GM19324 (cell line): ENCODE results near the gene GRK5.
"Not testable (repeated sequence)": the region's sequence is repeated elsewhere in the genome, so short reads cannot be mapped to it uniquely, and the experiment has no call there.

Experiments
- ATAC-seq: cut with Tn5 transposase; IDR thresholded peaks from one replicate; pipeline ENCODE4 v1.9.1; 2021; ENCODE audit warnings: mild to moderate bottlenecking, moderate library complexity; ENCODE audit not compliant: unreplicated experiment, low FRiP score

Gene GRK5

DNA sequence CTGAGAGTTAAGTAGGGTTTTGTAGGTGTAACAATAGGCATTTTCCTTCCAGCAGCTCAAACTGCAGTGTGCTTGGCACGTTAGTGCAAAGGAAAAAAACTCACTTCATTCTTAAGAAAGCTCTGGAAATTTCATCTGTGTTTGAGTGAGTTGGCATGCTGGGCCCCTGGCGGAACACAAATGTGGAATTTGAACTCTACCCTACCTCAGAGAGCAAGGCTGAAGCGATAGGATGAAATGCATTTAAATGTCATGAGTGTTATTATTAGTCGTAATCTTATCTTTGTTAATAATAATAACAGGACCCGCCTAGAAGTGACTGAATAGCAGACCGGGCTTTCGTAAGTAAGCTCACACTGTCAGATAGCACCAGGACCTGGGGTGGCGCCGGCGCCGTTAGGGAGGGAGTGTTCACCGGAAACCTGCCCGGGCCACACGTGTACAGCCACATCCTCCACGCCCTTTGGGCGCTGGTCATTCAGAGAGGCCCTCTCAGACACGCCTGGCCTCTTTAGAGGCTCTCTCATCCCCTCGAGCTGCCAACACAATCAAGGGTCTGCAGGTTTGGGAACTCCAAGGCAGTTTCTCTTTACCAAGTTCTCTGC lies 63.5 kb downstream of the GRK5 start:
- ATAC-seq = peak; percentile 74

DNA sequence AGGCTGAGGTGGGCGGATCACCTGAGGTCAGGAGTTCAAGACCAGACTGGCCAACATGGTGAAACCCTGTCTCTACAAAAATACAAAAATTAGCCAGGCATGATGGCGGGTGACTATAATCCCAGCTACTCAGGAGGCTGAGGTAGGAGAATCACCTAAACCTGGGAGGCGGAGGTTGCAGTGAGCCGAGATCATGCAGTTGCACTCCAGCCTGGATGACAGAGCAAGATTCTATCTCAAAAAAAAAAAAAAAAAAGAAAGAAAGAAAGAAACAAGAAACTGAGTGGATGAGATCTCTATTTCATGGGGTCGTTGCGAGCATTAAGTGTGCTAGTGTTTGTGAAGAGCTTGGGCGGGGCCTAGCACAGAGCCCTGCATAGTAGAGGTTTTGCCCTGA lies 65.0 kb downstream of the GRK5 start:
- not testable (repeated sequence) for ATAC-seq

DNA sequence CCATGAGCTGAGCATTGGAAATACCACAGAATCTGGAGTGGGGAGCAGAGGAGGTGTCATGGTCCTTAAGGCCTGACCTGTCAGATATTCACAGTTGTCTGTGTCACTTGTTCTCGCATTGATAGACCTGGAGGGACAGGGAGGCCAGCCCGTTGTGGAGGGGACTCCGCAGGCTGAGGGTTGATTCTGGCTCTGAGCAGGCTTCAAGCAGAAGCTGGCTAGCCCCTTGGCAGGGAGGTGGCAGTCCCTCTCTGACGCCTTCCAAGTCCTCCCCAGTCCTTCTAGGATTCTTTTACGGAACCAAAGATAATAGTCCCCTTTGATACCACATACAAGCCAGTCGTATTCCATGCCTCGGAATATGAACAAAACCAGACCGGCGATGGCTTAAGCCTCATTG lies 65.4 kb downstream of the GRK5 start:
- no peak for ATAC-seq

DNA sequence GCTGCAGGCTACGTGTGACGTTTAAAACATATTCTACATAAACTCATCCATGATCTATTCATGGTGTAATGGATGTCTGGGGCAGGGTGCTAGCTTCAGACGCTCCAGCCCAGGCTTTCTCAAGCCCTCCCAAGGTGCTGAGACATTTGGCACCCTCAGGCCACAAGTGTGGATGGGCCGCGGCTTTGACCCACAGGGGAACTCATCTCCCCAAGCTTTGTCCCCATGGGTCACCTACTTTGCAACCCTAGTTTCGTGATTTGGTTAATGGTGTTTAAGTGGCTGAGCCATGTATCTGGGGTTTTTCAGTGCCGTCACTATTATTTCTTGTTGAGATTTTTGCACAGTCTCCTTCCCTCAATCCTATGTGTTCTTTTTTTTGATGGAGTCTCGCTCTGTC lies 66.0 kb downstream of the GRK5 start:
- ATAC-seq = no peak

DNA sequence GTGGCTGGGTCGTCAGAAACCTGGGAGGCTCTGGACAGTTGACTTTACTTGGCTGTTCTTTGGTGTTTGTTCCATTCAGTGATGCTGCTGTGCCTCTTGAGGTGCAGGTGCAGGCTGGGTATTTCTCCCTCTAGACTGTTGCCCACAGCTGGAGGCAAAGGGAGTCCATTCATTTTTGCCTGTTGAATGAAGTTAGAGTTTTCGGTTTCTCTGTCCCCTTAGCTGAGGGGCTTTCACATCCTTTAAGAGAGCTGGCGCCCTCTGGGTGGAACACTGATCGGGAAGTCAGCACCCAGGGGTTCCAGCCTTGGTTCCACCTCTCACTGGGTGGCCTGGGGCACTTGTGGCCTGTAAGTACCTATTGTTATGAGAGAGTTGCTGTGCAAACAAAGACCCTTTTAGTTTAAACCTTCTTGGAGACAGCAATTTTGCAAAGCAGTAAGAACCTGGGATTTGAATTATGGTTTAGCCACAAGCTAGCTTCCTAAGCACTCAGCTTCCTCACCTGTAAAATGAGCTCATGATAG lies 67.2 kb downstream of the GRK5 start:
- ATAC-seq = no peak

DNA sequence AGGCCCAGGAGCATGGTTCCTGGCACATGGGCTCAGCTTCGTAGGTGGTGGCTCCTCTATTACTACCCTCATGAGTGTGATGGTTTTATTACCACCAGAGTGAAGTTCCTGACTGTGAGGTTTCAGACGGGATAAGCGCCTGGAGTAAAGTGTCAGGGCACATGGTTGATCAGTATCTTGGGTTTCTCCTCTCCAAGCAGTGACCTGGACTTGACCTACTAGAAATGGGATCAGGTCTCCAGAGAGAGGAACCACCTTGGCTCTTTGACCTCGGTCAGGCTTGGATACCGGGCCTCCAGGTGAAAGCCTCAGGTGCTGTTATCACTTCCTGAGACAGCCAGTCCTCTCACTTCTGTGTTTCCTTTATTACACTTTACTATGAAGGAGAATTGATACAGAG lies 67.7 kb downstream of the GRK5 start:
- no peak for ATAC-seq

DNA sequence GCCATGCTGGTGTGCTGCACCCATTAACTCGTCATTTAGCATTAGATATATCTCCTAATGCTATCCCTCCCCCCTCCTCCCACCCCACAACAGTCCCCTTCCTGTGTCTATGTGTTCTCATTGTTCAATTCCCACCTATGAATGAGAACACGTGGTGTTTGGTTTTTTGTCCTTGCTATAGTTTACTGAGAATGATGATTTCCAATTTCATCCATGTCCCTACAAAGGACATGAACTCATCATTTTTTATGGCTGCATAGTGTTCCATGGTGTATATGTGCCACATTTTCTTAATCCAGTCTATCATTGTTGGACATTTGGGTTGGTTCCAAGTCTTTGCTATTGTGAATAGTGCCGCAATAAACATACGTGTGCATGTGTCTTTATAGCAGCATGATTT lies 68.8 kb downstream of the GRK5 start:
- ATAC-seq = not testable (repeated sequence)

DNA sequence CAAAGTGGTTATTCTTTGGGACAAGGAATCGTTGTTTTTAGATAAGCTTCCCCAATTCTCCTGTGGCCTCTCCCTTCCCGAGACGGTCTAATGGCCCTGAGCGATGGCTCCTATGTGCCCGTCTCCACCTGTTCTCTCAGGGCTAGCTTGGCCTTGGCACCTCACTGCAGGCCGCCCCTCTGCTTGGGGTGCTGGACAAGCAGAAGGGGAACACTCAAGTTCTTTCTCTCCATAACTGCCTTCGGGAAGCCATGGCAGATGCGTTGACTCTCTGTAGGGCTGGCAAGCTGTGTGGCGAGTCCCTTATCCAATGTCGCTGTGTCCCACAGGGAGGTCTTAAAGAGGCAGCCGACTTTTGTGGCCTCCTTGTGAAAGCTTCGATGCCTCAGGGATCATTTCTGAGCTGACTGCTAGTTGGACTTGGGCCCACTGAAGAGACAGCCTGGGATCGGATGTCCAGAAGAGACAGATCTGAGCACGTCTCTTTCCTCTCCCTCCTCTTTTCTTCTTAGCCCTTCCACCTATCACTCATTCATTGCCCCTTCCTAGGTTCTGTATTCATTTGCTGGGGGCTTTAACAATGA lies 70.8 kb downstream of the GRK5 start:
- no peak for ATAC-seq

DNA sequence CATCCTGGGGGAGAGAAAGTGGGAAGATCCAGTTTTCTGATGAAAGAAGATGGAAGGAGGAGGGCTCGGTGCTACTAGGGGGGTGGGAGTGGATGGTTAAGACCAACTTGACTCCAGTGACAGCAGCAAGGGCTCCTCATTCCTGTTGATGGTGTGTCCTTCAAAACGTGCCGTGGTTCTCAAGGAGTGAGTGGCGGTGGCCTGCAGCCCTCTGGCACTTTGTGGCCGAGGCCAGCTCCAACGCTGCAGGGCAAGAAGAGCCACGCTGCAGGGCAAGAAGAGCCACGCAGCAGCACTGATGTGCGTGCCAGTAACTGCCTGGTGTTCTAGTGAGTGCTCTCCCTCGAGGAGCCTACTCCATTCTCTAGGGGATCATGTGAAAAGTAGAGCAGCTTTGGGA lies 72.1 kb downstream of the GRK5 start:
- no peak for ATAC-seq

DNA sequence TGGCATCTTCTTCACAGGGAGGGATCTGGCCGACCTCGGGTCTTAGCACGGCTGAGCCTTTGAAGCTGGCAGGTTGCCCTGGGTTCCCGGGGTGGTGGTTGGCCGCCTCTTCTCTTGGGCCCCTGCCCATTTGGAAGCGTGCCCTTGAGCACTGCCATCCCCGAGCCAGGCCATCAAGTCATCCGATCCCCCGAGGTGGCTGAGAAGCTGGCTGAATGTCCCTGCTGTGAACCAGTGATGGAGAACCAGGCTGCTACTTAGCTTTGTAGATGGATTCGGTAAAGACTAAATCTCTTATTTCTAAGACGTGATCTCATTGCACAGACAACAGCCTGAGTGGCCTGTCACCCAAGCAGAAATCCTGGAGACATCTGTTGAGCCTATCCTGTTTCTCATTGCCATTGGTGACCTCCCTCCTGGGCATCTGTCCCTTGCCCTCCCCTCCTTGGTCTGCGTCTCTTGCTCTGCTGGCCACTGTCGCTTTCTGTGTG lies 74.3 kb downstream of the GRK5 start:
- ATAC-seq = no peak

DNA sequence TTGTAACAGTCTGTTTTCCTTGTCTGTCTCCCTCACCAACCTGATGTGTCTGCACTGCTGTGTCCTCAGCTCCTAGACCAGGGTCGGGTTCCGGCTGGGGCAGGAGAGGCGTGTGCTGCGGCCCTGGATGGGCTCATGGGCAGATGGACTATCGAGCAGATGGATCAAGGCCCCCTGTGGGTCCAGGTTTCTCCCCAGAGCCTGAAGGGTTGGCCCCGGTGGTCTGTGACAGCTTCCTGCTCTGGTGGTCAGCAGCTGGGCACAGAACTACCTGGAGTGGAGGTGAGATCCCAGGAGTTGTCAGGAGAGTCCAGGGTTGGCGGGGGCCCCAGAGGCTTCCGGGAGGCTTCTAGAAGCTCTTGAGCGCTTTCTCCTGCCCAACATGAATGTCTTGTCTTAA lies 75.1 kb downstream of the GRK5 start:
- ATAC-seq = no peak

DNA sequence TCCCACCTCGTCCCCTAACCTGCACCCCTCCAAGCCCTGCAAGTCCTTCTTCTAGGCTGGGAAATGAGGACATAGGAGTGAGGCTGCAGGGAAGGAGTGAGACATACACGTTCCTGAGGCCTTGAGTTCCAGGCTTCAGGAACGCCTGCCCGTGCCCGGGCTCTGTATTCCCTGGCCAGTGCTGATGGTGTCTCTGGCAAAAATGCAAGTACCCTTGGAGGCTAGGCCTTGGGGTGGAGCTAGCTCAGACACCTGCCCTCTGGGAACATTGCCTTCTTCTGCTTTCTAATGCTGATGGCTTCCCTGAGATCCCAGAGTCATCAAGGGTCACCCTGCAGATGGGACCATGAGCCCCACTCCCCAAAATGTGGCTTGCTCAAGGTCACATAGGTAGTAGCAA lies 76.0 kb downstream of the GRK5 start:
- ATAC-seq = no peak

DNA sequence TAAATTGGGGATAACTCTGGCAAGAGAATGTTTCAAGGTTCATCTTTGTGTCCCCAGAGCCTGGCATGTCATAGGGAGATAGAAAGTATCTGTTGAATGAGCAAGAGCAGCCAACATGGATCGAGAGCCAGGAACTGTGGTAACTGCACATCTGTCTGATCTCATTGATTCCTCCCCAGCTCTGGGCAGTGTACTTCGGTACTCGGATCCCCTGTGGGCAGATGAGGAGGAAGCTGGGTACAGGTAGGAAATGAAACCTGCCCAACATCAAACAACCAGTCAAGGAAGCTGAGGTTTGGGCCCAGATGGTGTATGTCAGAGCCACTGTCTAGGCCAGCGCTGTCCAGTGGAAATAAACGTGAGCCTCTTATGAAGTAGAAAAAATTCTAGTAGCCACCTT lies 76.4 kb downstream of the GRK5 start:
- peak; percentile 48 for ATAC-seq

DNA sequence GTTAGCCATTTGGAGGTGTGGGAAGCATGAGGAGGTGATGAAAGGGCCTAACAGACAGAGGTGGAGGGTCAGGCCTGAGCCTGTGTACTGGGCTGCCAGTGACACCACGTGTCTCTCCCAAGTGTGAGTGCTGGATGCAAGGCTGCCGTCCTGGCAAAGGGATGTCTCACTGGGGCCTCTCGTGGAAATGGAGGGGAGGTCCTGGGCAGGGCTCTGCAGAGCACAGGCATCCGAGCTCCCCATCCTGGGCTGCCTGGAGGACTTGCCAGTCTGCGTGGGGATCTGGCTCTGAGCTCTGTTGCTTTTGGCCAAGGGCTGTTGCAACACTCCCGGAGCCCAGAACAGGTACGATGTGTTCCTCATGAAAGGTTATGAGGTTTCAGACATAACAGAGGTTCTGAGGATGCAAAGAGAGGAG lies 77.3 kb downstream of the GRK5 start:
- ATAC-seq = no peak

DNA sequence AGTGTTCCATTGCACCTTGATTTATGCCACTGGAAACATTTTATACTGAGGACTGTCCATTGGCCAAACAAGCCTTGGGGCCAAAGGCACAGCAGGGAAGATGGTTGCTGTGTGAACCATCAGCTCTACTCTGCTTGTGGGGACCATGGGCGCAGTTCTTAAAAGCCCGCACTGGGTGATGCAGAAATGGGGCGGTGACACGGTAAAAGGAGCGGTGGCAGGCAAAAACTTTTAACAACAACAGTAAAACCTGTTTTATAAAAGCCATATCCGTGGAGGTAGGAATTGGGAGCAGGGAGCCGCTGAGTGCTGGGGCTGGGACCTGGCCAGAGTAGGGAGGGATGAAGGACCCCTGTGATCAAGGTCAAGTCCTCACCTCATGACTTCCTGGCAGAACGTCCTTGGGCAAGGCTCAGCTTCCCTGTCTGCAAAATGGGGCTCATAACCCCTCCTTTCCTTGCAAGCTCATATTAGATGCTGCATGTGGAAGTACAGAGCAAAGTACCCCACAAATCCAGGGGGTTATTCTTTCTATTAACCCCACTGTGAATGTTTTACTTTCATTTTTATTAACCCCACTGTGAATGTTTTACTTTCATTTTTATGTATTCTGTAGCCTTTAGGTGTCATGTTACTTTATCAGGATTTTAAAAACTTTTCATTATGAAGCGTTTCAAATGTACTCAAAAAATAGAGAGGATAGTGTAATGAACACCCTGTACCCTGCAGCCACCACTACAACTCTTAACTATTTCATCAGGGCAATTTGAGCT lies 78.3 kb downstream of the GRK5 start:
- ATAC-seq = no peak

DNA sequence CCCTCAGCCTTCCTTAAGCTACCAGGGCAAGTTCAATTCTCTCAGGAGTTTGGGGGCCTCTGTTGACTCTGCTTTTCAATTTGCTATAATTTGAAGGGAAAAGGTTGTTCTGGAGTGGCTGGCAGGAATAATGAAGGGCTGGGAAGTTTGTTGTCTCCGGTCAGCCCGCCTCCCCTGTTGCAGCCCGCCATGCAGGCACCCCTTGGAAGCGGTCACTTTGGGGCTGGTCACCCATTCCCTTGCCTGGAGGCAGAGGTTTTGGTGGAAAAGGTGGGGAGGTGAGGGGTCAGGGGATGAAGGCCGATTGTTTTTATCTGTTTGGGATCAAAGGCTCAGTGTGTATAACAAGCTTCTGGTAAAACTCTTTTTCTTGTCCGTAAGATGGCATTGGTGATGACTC lies 79.1 kb downstream of the GRK5 start:
- ATAC-seq = no peak

DNA sequence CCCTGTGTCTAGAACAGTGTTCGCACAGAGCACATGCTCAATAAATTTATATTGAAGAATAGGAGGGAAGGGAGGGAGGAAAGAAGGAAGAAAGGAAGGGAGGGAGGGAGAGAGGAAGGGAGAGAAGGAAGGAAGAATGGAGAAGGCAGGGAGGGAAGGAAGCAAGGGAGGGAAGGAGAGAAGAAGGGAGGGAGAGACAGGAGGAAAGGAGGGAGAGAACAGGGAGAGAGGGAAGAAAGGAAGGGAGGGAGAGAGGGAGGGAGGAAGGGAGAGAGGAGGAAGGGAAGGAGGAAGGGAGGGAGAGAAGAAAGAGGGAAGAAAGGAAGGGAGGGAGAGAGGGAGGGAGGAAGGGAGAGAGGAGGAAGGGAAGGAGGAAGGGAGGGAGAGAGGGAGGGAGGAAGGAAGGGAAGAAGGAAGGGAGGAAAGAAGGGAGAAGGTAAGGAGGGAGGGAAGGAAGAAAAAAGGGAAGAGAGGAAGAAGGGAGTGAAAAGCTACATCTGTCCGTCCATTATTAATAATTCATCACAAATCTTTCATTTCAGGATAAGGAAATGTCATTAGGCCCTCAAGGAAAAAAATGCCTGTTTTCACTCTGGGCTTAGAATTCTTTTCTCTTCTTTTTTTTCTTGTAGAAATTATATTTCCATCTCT lies 79.7 kb downstream of the GRK5 start:
- ATAC-seq = no peak

DNA sequence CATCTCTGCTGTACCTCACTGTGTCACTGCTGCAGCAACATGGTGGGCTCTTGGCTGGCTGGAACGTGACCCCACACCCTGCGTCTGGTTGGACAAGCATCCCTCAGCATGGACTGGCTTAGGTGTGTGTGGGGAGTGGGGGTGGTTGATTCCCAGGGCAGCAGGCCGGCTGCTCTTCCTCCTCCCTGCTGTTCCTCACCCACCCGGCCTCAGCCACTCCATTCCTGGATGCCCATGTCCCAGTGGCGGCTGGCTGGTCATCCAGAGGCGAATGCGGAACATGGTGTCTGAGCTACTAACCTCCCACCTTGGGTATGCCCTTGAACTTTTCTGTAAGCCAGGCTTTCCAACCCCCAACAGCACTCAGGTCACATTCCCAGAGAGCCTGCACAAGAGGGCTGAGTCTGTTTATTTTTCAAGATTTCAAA lies 81.2 kb downstream of the GRK5 start:
- ATAC-seq = no peak

DNA sequence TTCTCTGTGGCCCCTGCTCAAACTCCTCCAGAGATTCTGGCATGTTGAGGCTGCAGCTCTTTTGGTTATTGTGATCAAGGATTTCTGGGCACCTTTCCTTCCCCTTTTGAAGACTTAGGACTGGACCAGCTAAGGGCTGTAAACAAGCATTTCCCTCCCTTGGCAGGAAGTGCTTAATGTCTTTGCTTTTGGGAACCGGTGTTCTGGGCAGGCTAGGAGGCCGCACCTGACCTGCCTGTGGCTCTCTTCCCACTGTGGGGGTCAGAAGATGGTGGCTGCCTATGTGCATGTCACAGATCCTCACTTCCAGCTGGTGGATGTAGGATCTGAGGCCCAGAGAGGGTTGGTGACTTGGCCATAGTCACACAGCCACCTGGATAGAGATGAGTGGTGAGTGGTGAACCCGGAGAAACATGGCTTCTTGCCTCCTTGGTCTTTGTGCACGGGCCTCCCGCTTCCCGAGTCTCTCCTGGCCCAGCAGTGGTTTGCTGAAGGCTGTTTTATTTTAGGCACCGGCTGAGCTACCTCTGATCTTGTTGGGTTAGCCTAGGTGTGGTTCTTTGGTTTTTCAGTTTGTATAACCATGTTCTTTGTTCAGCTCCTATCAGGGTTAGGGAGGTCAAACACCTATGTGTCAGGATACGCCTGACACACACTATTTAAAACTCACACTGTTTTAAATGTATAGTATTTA lies 82.0 kb downstream of the GRK5 start:
- no peak for ATAC-seq

DNA sequence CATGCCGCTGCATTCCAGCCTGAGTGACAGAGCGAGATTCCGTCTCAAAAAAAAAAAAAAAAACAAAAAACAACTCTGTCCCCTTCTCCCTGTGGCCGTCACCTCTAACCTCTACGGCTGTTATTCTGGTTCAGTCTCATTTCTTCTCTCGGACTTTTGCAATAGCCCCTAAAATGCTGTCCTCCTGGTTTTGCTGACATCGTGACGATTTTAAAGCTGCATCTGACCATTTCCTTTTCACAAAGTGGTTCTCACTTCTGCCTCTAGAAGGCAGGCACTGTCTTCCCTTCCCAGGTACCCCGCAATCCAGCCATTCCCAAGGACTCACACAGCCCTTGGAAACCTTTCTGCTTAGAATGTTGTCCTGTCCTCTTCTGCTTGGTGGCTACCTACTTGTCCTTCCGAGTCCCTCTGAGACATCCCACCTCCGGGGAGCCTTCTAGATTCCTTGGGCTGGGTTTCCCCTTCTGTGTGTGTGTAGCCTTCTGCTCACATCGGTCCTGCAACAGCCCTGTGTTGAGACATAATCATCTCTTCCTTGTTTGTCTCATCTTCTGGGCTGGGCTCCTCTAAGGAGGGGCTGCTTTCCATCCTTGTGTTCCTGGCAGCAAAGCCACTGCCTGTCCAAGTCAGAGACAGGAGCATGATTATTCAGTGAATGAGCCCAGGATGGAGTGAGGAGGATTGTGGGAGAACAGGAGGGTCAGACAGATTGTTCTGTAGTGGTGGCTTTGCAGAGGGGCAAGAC lies 83.1 kb downstream of the GRK5 start:
- ATAC-seq = no peak
